GM23338 (cell line): Measurements from ENCODE around the gene SLC27A4. TPM values are rescaled to one million over a fixed set of nuclear protein-coding genes. Genes with fewer than 3 reads are reported as not detected.

Source experiments
- ATAC-seq: fragments of 200-7000 bp; cut with Tn5 transposase; 3 replicates; pipeline ENCODE4 v1.9.1; 2020
- DNase-seq: peaks from one replicate; pipeline ENCODE4 v3.0.0-alpha.2; 2015; ENCODE audit warnings: low spot score
- H2AFZ ChIP-seq: fragments of 200-600 bp; sonication (generic); 2 replicates; pipeline ENCODE4 v1.8.0; 2016; ENCODE audit warnings: antibody characterized with exemption, mild to moderate bottlenecking, moderate library complexity
- H3F3A ChIP-seq: fragments of 200-600 bp; sonication (generic); replicated peaks from 2 replicates; pipeline ENCODE4 v1.8.0; 2017; ENCODE audit warnings: antibody characterized with exemption, mixed run types, low read depth
- H3K27ac ChIP-seq: fragments of 200-600 bp; sonication (generic); 2 replicates; pipeline ENCODE4 v1.6.1; 2016; ENCODE audit warnings: low read depth
- H3K27me3 ChIP-seq: fragments of 200-600 bp; sonication (generic); 2 replicates; pipeline ENCODE4 v1.8.0; 2016; ENCODE audit warnings: mild to moderate bottlenecking, mixed run types, moderate library complexity; ENCODE audit not compliant: insufficient read depth
- H3K36me3 ChIP-seq: fragments of 200-600 bp; sonication (generic); 2 replicates; pipeline ENCODE4 v1.8.0; 2016; ENCODE audit warnings: mild to moderate bottlenecking; ENCODE audit not compliant: insufficient read depth
- H3K4me1 ChIP-seq: fragments of 200-600 bp; sonication (generic); 2 replicates; pipeline ENCODE4 v1.8.0; 2016; ENCODE audit warnings: mild to moderate bottlenecking, moderate library complexity; ENCODE audit not compliant: insufficient read depth
- H3K4me2 ChIP-seq: fragments of 200-600 bp; sonication (generic); 2 replicates; pipeline ENCODE4 v1.7.1; 2017; ENCODE audit warnings: mixed run types
- H3K4me3 ChIP-seq: fragments of 200-600 bp; sonication (generic); 2 replicates; pipeline ENCODE4 v1.6.1; 2016; ENCODE audit warnings: mixed run types
- H3K79me2 ChIP-seq: fragments of 200-600 bp; sonication (generic); replicated peaks from 2 replicates; pipeline ENCODE4 v1.8.0; 2017; ENCODE audit warnings: mild to moderate bottlenecking; ENCODE audit not compliant: insufficient read depth
- H3K9me2 ChIP-seq: fragments of 200-600 bp; sonication (generic); 2 replicates; pipeline ENCODE4 v1.8.0; 2017; ENCODE audit not compliant: insufficient read depth
- H4K20me1 ChIP-seq: fragments of 200-600 bp; sonication (generic); replicated peaks from 2 replicates; pipeline ENCODE4 v1.8.0; 2017; ENCODE audit warnings: mild to moderate bottlenecking; ENCODE audit not compliant: insufficient read depth
- H3K27ac Mint-ChIP-seq: 2 replicates; pipeline ENCODE4 v1.8.0; 2020; ENCODE audit warnings: inconsistent platforms, mild to moderate bottlenecking, moderate library complexity, mixed read lengths
- H3K27me3 Mint-ChIP-seq: 3 replicates; pipeline ENCODE4 v1.8.0; 2022; ENCODE audit warnings: low read depth, mild to moderate bottlenecking, moderate library complexity, mixed read lengths, inconsistent platforms; ENCODE audit not compliant: insufficient read depth, poor library complexity
- H3K36me3 Mint-ChIP-seq: 3 replicates; pipeline ENCODE4 v1.8.0; 2021; ENCODE audit warnings: low read depth, mild to moderate bottlenecking, inconsistent platforms, moderate library complexity, mixed read lengths
- H3K4me1 Mint-ChIP-seq: 3 replicates; pipeline ENCODE4 v1.8.0; 2020; ENCODE audit warnings: mild to moderate bottlenecking, inconsistent platforms, mixed read lengths
- H3K4me3 Mint-ChIP-seq: 3 replicates; pipeline ENCODE4 v1.8.0; 2021; ENCODE audit warnings: moderate library complexity, mild to moderate bottlenecking, inconsistent platforms, mixed read lengths
- H3K9me3 Mint-ChIP-seq: 3 replicates; pipeline ENCODE4 v1.8.0; 2020; ENCODE audit warnings: moderate library complexity, mild to moderate bottlenecking, inconsistent platforms, mixed read lengths
- CREB1 ChIP-seq: fragments of 250-450 bp; sonication (Bioruptor Pico); IDR thresholded peaks from 2 replicates; pipeline ENCODE4 v1.5.0; 2020; ENCODE audit warnings: low read depth, mild to moderate bottlenecking, moderate library complexity
- EZH2 ChIP-seq: fragments of 200-600 bp; sonication (generic); IDR thresholded peaks from one replicate; pipeline ENCODE4 v1.8.0; 2017; ENCODE audit warnings: antibody characterized with exemption, mild to moderate bottlenecking, low read depth; ENCODE audit not compliant: unreplicated experiment
- REST ChIP-seq: IDR thresholded peaks from one replicate; pipeline ENCODE4 v1.6.1; 2018; ENCODE audit warnings: antibody characterized with exemption; ENCODE audit not compliant: unreplicated experiment
- polyA plus RNA-seq: library from polyadenylated mRNA; unstranded; fragments of >200 nt; fragmentation: Nextera tagmentation; extraction: Ambion mirVana; gene quantifications from 2 replicates; pipeline ENCODE4 v1.2.1, GENCODE V29; 2016
- total RNA-seq: library from RNA; depleted of rRNA; stranded (reverse); fragments of >200 nt; shearing (Covaris generic); gene quantifications from 2 replicates; pipeline ENCODE4 v1.2.3, GENCODE V29; 2014
- TF ChIP-seq, protein P1 (sequence below), 2 experiments: fragments of 200-600 bp in 1 of 2; sonication (generic) in 1 of 2; conservative IDR thresholded peaks; 2 replicates each; pipeline versions ENCODE4 v1.5.1 to v1.6.1; 2016 to 2017; ENCODE audit warnings: antibody characterized with exemption in 2 of 2, low read depth in 2 of 2, mild to moderate bottlenecking in 2 of 2, moderate library complexity in 1 of 2

The SLC27A4 gene
- total and polyA plus RNA-seq, 2 experiments from 2014 or later = 7.9 to 25.3 TPM

DNA sequence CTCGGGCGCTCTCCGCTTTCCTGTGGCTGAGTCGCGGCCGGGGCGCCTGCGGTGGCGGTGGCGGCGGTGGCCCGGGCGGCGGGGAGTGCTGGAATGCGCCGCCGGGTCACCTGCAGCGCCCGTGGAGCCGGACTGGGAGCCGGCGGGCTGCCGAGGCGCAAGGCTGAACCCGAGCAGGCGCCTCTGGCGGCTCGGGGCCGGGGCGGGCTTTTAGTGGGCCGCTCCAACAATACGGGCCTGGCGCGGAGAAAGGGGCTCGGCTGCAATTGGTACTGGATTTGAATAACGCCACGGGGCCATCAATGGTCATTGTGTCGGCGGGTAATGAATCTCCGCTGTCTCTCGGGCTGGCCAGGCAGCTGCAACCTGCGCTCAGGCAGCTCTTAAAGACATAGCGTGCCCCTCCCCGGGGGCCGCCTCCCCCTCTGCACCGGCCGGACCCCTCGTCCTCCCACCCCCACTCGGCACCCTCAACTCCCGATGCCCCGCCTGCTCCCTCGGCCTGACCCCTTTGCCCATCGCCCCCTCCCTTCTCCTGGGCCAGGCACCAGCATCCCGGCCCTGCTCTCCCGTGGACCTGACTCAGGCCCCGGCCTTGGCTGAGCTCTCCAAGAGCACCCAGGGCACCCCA is 52.9 kb downstream of the SLC27A4 start:
- peaks cover 100% of the 10 kb centered on the region for H3K27me3 ChIP-seq
- peak; percentile 57 for ATAC-seq
- no peak overlapping the region for H2AFZ ChIP-seq
- no peaks in the 10 kb centered on the region for H3K9me2 ChIP-seq
- DNase-seq = peak; percentile 82
- H3K4me3 ChIP-seq = peak overlapping the region; percentile 64
- no peak overlapping the region for H3K27ac ChIP-seq
- TF ChIP-seq, protein P1, sequence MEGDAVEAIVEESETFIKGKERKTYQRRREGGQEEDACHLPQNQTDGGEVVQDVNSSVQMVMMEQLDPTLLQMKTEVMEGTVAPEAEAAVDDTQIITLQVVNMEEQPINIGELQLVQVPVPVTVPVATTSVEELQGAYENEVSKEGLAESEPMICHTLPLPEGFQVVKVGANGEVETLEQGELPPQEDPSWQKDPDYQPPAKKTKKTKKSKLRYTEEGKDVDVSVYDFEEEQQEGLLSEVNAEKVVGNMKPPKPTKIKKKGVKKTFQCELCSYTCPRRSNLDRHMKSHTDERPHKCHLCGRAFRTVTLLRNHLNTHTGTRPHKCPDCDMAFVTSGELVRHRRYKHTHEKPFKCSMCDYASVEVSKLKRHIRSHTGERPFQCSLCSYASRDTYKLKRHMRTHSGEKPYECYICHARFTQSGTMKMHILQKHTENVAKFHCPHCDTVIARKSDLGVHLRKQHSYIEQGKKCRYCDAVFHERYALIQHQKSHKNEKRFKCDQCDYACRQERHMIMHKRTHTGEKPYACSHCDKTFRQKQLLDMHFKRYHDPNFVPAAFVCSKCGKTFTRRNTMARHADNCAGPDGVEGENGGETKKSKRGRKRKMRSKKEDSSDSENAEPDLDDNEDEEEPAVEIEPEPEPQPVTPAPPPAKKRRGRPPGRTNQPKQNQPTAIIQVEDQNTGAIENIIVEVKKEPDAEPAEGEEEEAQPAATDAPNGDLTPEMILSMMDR (conservative IDR thresholded peaks at IDR 0.05; ENCODE audit: low read depth in 2 of 2) = no peak
- TF ChIP-seq EZH2 = peak; percentile 52
- Mint-ChIP-seq H3K27me3 (peaks cover 93% of the 10 kb centered on the region), H3K4me1 (peaks cover 56% of the 10 kb centered on the region), H3K27ac (no peak overlapping the region), H3K4me3 (peak overlapping the region; percentile 64), H3K36me3 (peaks cover 7% of the 10 kb centered on the region; the same call in 2 of the 3 replicates), H3K9me3 (no peaks in the 10 kb centered on the region)
- H3K4me2 ChIP-seq = peak overlapping the region; percentile 91
- H3F3A ChIP-seq = peaks cover 41% of the 10 kb centered on the region
- peaks cover 36% of the 10 kb centered on the region for H4K20me1 ChIP-seq
- peaks cover under 1% of the 10 kb centered on the region; the same call in 1 of the 2 replicates for H3K36me3 ChIP-seq
- H3K4me1 ChIP-seq = peaks cover 68% of the 10 kb centered on the region
- H3K79me2 ChIP-seq = no peaks in the 10 kb centered on the region

- Histone ChIP-seq H3K27me3 (peaks cover 100% of the 10 kb centered on the region), H3K27ac (no peak overlapping the region), H3K36me3 (no peaks in the 10 kb centered on the region; the same call in 1 of the 2 replicates), H3K4me2 (peak overlapping the region; percentile 91), H4K20me1 (peaks cover 31% of the 10 kb centered on the region), H3K79me2 (no peaks in the 10 kb centered on the region), H3K4me3 (peak overlapping the region; percentile 64), H3K9me2 (no peaks in the 10 kb centered on the region), H3F3A (peaks cover 41% of the 10 kb centered on the region), H3K4me1 (peaks cover 65% of the 10 kb centered on the region), H2AFZ (no peak overlapping the region)
- DNase-seq = no peak
- TF ChIP-seq CREB1 (CRISPR knock-in tag) (no peak), REST (peak; percentile 49)
- TF ChIP-seq, protein P1 (conservative IDR thresholded peaks at IDR 0.05; ENCODE audit: low read depth in 2 of 2) = no peak
- Mint-ChIP-seq H3K4me1 (peaks cover 55% of the 10 kb centered on the region), H3K36me3 (peaks cover 5% of the 10 kb centered on the region; the same call in 2 of the 3 replicates), H3K27ac (no peak overlapping the region), H3K9me3 (no peaks in the 10 kb centered on the region), H3K4me3 (peak overlapping the region; percentile 64; the same call in 2 of the 3 replicates), H3K27me3 (peaks cover 95% of the 10 kb centered on the region)
- no peak for ATAC-seq
These were observed 53.6 kb downstream of the SLC27A4 start for GRCh38 chr9:128393970-128394369.
